ENCODE results near the gene TGM3. TPM values are rescaled to one million over a fixed set of nuclear protein-coding genes. Genes with fewer than 3 reads are reported as not detected.
"Not testable (repeated sequence)": the region's sequence is repeated elsewhere in the genome, so short reads cannot be mapped to it uniquely, and the experiment has no call there.

Gene TGM3
- total RNA-seq, 1 donor from 2014 or later = 27.7 TPM

- Histone ChIP-seq H3K36me3 (no peaks in the 10 kb centered on the region), H3K9me3 (no peaks in the 10 kb centered on the region), H3K27ac (no peak overlapping the region), H3K4me1 (no peaks in the 10 kb centered on the region), H3K4me3 (no peak overlapping the region), H3K27me3 (no peaks in the 10 kb centered on the region)
- no peak for TF ChIP-seq POLR2AphosphoS5 (IDR thresholded peaks at IDR 0.05; ENCODE audit: insufficient read depth in 1 of 2, low read depth in 1 of 2)
- no peak for TF ChIP-seq CTCF (IDR thresholded peaks at IDR 0.05)
- no peak for TF ChIP-seq POLR2A (IDR thresholded peaks at IDR 0.05)
- no peak for DNase-seq (ENCODE audit: extremely low spot score in 2 of 2)
- intact Hi-C loops (cut with DNase I) = no loop called here
These were observed 35.6 kb upstream of the TGM3 start for GRCh38 chr20:2260250-2260649.

GRCh38 chr20:2261046-2261485 lies 34.7 kb upstream of the TGM3 start:
- DNase-seq (ENCODE audit: extremely low spot score in 2 of 2) = no peak
- TF ChIP-seq CTCF (IDR thresholded peaks at IDR 0.05) (no peak), POLR2AphosphoS5 (IDR thresholded peaks at IDR 0.05; ENCODE audit: insufficient read depth in 1 of 2, low read depth in 1 of 2) (no peak), POLR2A (IDR thresholded peaks at IDR 0.05) (no peak)
- Histone ChIP-seq H3K36me3 (no peaks in the 10 kb centered on the region), H3K27me3 (no peaks in the 10 kb centered on the region), H3K9me3 (no peaks in the 10 kb centered on the region), H3K4me3 (no peak overlapping the region), H3K4me1 (no peaks in the 10 kb centered on the region), H3K27ac (no peak overlapping the region)
- intact Hi-C loops (cut with DNase I) = no loop called here

- H3K4me1 ChIP-seq = no peaks in the 10 kb centered on the region
- H3K27me3 ChIP-seq = no peaks in the 10 kb centered on the region
- H3K9me3 ChIP-seq = no peaks in the 10 kb centered on the region
- TF ChIP-seq POLR2A (IDR thresholded peaks at IDR 0.05) = no peak
- TF ChIP-seq CTCF (IDR thresholded peaks at IDR 0.05) = no peak
- no peak for TF ChIP-seq POLR2AphosphoS5 (IDR thresholded peaks at IDR 0.05; ENCODE audit: insufficient read depth in 1 of 2, low read depth in 1 of 2)
- no peak overlapping the region for H3K4me3 ChIP-seq
- H3K36me3 ChIP-seq = no peaks in the 10 kb centered on the region
- no peak for DNase-seq (ENCODE audit: extremely low spot score in 2 of 2)
- no peak overlapping the region for H3K27ac ChIP-seq
- intact Hi-C loops (cut with DNase I) = no loop called here
These were observed 34.2 kb upstream of the TGM3 start for GRCh38 chr20:2261629-2262028.

GRCh38 chr20:2264118-2264517 lies 31.7 kb upstream of the TGM3 start:
- H3K9me3 ChIP-seq = no peaks in the 10 kb centered on the region
- no peak overlapping the region for H3K27ac ChIP-seq
- no peaks in the 10 kb centered on the region for H3K4me1 ChIP-seq
- no peaks in the 10 kb centered on the region for H3K36me3 ChIP-seq
- H3K27me3 ChIP-seq = no peaks in the 10 kb centered on the region
- no peak for DNase-seq (ENCODE audit: extremely low spot score in 2 of 2)
- no peak for TF ChIP-seq POLR2AphosphoS5 (IDR thresholded peaks at IDR 0.05; ENCODE audit: insufficient read depth in 1 of 2, low read depth in 1 of 2)
- TF ChIP-seq CTCF (IDR thresholded peaks at IDR 0.05) = no peak
- TF ChIP-seq POLR2A (IDR thresholded peaks at IDR 0.05) = no peak
- intact Hi-C loops (cut with DNase I) = no loop called here
- no peak overlapping the region for H3K4me3 ChIP-seq

- H3K9me3 ChIP-seq; H3K4me3 ChIP-seq; H3K27me3 ChIP-seq; H3K36me3 ChIP-seq; H3K4me1 ChIP-seq; intact Hi-C loops (cut with DNase I); DNase-seq (ENCODE audit: extremely low spot score in 2 of 2); H3K27ac ChIP-seq: not testable (repeated sequence)
These were observed 31.0 kb upstream of the TGM3 start for GRCh38 chr20:2264621-2265374.
